Transverse colon (tissue), 4 donors: ENCODE results near the gene DNER. TPM values are rescaled to one million over a fixed set of nuclear protein-coding genes. Genes with fewer than 3 reads are reported as not detected.
"Not testable (repeated sequence)": the region's sequence is repeated elsewhere in the genome, so short reads cannot be mapped to it uniquely, and the experiment has no call there.

ENCODE experiments used
- DNase-seq: peaks from one replicate; pipeline ENCODE4 v3.0.0-alpha.2; 2019
- H3K27ac ChIP-seq, 4 donors: fragments of 200-600 bp; sonication (generic); 2 replicates each; pipeline ENCODE4 v1.5.1; 2016 to 2018; ENCODE audit warnings: inconsistent platforms in 4 of 4
- H3K27me3 ChIP-seq: fragments of 200-600 bp; sonication (generic); 2 replicates; pipeline ENCODE4 v1.5.1; 2017; ENCODE audit warnings: inconsistent platforms
- H3K36me3 ChIP-seq, 4 donors: fragments of 200-600 bp; sonication (generic); 2 replicates each; pipeline ENCODE4 v1.5.1; 2017 to 2019; ENCODE audit warnings: inconsistent platforms in 4 of 4
- H3K4me1 ChIP-seq, 4 donors: fragments of 200-600 bp; sonication (generic); 2 replicates each; pipeline ENCODE4 v1.5.1; 2017 to 2020; ENCODE audit warnings: inconsistent platforms in 4 of 4
- H3K4me3 ChIP-seq, 4 donors: fragments of 200-600 bp; sonication (generic); 1 replicate in 1 of 4; 2 replicates in 3 of 4; pipeline versions ENCODE4 v1.5.1 to v1.6.1; 2017 to 2019; ENCODE audit warnings: inconsistent platforms in 4 of 4
- H3K9me3 ChIP-seq, 2 donors: fragments of 200-600 bp; sonication (generic); 2 replicates each; pipeline ENCODE4 v1.5.1; 2017 to 2019; ENCODE audit warnings: inconsistent platforms in 2 of 2
- CTCF ChIP-seq, 5 experiments: fragments of 200-600 bp in 3 of 5; fragments of 450-650 bp in 2 of 5; sonication (generic) in 3 of 5; IDR thresholded peaks; 1 replicate in 2 of 5; 2 replicates in 3 of 5; pipeline ENCODE4 v1.5.1; 2016 to 2017; ENCODE audit warnings: antibody characterized with exemption in 5 of 5, inconsistent platforms in 3 of 5, mild to moderate bottlenecking in 2 of 5, moderate library complexity in 1 of 5
- EP300 ChIP-seq: sonication (generic); formaldehyde crosslinking; IDR thresholded peaks from one replicate; pipeline ENCODE4 v1.6.1; 2017; ENCODE audit warnings: antibody characterized with exemption, low read depth
- POLR2A ChIP-seq: fragments of 450-650 bp; IDR thresholded peaks from one replicate; pipeline ENCODE4 v1.6.1; 2016; ENCODE audit warnings: antibody characterized with exemption, mild to moderate bottlenecking, moderate library complexity
- POLR2AphosphoS5 ChIP-seq, 3 donors: sonication (generic); formaldehyde crosslinking; IDR thresholded peaks; one replicate each; pipeline ENCODE4 v1.6.1; 2016; ENCODE audit warnings: antibody characterized with exemption in 3 of 3
- WGBS, 2 donors: methylation state at CpG; one replicate each; pipeline ENCODE4 v1.1.5; 2018; ENCODE audit warnings: low coverage in 1 of 2; 5-methylcytosine and 5-hydroxymethylcytosine counted together
- in situ Hi-C, 4 donors: fragments of 200-750 bp; cut with MboI; loops; one replicate each; pipeline versions ENCODE4 v1.15.0 to v1.15.1; 2017; ENCODE audit warnings: low sequenced_read_pairs in 3 of 4, low pct_ligation_motif_present in 1 of 4, low pct_unique_long_range_greater_than_20kb in 1 of 4
- intact Hi-C: fragments of 100-400 bp; cut with DNase I; formaldehyde crosslinking; loops from one replicate; pipeline ENCODE4 v1.15.1; 2023; ENCODE audit warnings: low total_unique reads
- total RNA-seq, 4 donors: library from RNA; depleted of rRNA; stranded (reverse); fragments of >200 nt; gene quantifications; one replicate each; pipeline ENCODE4 v1.1.0, GENCODE V29; 2016

Gene DNER
- total RNA-seq, 4 donors from 2014 or later, result 1.9 to 4.9 (median 2.5) TPM

- in situ Hi-C loops, result no loop called here
- 90 to 93% methylated on average over 3 to 5 of the region's 5 CpGs for WGBS, 2 donors
These were observed 17.0 kb upstream of the DNER start for GRCh38 chr2:229731363-229731762.

GRCh38 chr2:229728370-229728769, 14.0 kb upstream of the DNER start:
- no peaks in the 10 kb centered on the region for H3K36me3 ChIP-seq
- no peaks in the 10 kb centered on the region for H3K4me1 ChIP-seq
- no peaks in the 10 kb centered on the region for H3K9me3 ChIP-seq
- no peak for DNase-seq
- no peak for TF ChIP-seq EP300
- no peak for TF ChIP-seq POLR2AphosphoS5 (IDR thresholded peaks at IDR 0.05)
- TF ChIP-seq POLR2A, result no peak
- TF ChIP-seq CTCF (IDR thresholded peaks at IDR 0.05), result no peak
- in situ Hi-C loops, result no loop called here
- H3K27me3 ChIP-seq, result no peaks in the 10 kb centered on the region
- intact Hi-C loops, result no loop called here
- H3K27ac ChIP-seq, result no peak overlapping the region
- no peak overlapping the region for H3K4me3 ChIP-seq

More at GRCh38 chr2:229731363-229731762, 17.0 kb upstream of the DNER start:
- Histone ChIP-seq H3K4me1 (no peaks in the 10 kb centered on the region), H3K9me3 (no peaks in the 10 kb centered on the region), H3K36me3 (no peaks in the 10 kb centered on the region), H3K27me3 (no peaks in the 10 kb centered on the region), H3K4me3 (no peak overlapping the region), H3K27ac (no peak overlapping the region)
- TF ChIP-seq EP300, result no peak
- no peak for TF ChIP-seq POLR2A
- no peak for TF ChIP-seq POLR2AphosphoS5 (IDR thresholded peaks at IDR 0.05)
- TF ChIP-seq CTCF (IDR thresholded peaks at IDR 0.05), result no peak
- DNase-seq, result no peak
- intact Hi-C loops, result no loop called here

- Histone ChIP-seq H3K27me3 (no peaks in the 10 kb centered on the region), H3K4me3 (no peak overlapping the region), H3K27ac (no peak overlapping the region), H3K36me3 (no peaks in the 10 kb centered on the region), H3K4me1 (no peaks in the 10 kb centered on the region), H3K9me3 (no peaks in the 10 kb centered on the region)
- TF ChIP-seq POLR2AphosphoS5 (IDR thresholded peaks at IDR 0.05), result no peak
- TF ChIP-seq POLR2A, result no peak
- no peak for TF ChIP-seq CTCF (IDR thresholded peaks at IDR 0.05)
- TF ChIP-seq EP300, result no peak
- DNase-seq, result no peak
- 73% methylated on average over 2 of the region's 2 CpGs; no CpG with 5 or more reads in 1 of the 2 donors for WGBS, 2 donors
- intact Hi-C loops (no loop called here), in situ Hi-C loops (no loop called here)
These were observed 12.3 kb upstream of the DNER start for GRCh38 chr2:229726643-229727042.

- intact Hi-C loops (no loop called here), in situ Hi-C loops (no loop called here)
- Histone ChIP-seq H3K4me1 (no peaks in the 10 kb centered on the region), H3K9me3 (no peaks in the 10 kb centered on the region), H3K36me3 (no peaks in the 10 kb centered on the region), H3K4me3 (no peak overlapping the region), H3K27me3 (no peaks in the 10 kb centered on the region), H3K27ac (no peak overlapping the region)
- TF ChIP-seq POLR2AphosphoS5 (IDR thresholded peaks at IDR 0.05) (no peak), EP300 (no peak), POLR2A (no peak)
- DNase-seq, result no peak
- WGBS, 2 donors, result 56 to 69% methylated on average over 6 to 7 of the region's 7 CpGs
These were observed 11.6 kb upstream of the DNER start for GRCh38 chr2:229725716-229726574.

GRCh38 chr2:229723192-229723591, 8.8 kb upstream of the DNER start:
- H3K27ac ChIP-seq, DNase-seq, in situ Hi-C loops, intact Hi-C loops, H3K4me3 ChIP-seq, H3K4me1 ChIP-seq, H3K36me3 ChIP-seq, H3K9me3 ChIP-seq: not testable (repeated sequence)
- H3K27me3 ChIP-seq, result peaks cover 11% of the 10 kb centered on the region
- WGBS, 2 donors, result 83% methylated on average over 3 of the region's 3 CpGs; no CpG with 5 or more reads in 1 of the 2 donors
